DMS153 treated with DMSO at 0.1 percent for 48 hours (cell line): ENCODE data around the gene COL4A6.

ENCODE experiments used
- DNase-seq: peaks from one replicate; lab custom pipeline; 2025; ENCODE audit not compliant: unreplicated experiment; lab: John Stamatoyannopoulos, UW

COL4A6 gene

GRCh38 chrX:108219949-108220601, 218.1 kb downstream of the COL4A6 start:
- no peak for DNase-seq

- DNase-seq, result no peak
Observed at GRCh38 chrX:108217876-108218275, 220.3 kb downstream of the COL4A6 start.

GRCh38 chrX:108216919-108217571, 221.2 kb downstream of the COL4A6 start:
- DNase-seq, result no peak

GRCh38 chrX:108216405-108216804, 221.8 kb downstream of the COL4A6 start:
- no peak for DNase-seq

GRCh38 chrX:108211301-108211700, 226.9 kb downstream of the COL4A6 start:
- DNase-seq, result no peak

- no peak for DNase-seq
Observed at GRCh38 chrX:108209006-108209554, 229.1 kb downstream of the COL4A6 start.

GRCh38 chrX:108203540-108203939, 234.7 kb downstream of the COL4A6 start:
- DNase-seq, result no peak

- DNase-seq, result peak; percentile 0
Observed at GRCh38 chrX:108199691-108200090, 238.5 kb downstream of the COL4A6 start.

- no peak for DNase-seq
Observed at GRCh38 chrX:108199041-108199440, 239.2 kb downstream of the COL4A6 start.

GRCh38 chrX:108198420-108198819, 239.8 kb downstream of the COL4A6 start:
- DNase-seq, result no peak

- DNase-seq, result no peak
Observed at GRCh38 chrX:108186811-108187210, 251.4 kb downstream of the COL4A6 start.

GRCh38 chrX:108178143-108178498, 260.1 kb downstream of the COL4A6 start:
- DNase-seq, result no peak

- DNase-seq, result no peak
Observed at GRCh38 chrX:108177351-108178142, 260.7 kb downstream of the COL4A6 start.

GRCh38 chrX:108173874-108174273, 264.3 kb downstream of the COL4A6 start:
- no peak for DNase-seq

- DNase-seq, result no peak
Observed at GRCh38 chrX:108171671-108172070, 266.6 kb downstream of the COL4A6 start.

- DNase-seq, result no peak
Observed at GRCh38 chrX:108169768-108170167, 268.5 kb downstream of the COL4A6 start.

- DNase-seq, result no peak
Observed at GRCh38 chrX:108168961-108169740, 269.1 kb downstream of the COL4A6 start.

GRCh38 chrX:108167211-108167872, 270.9 kb downstream of the COL4A6 start:
- DNase-seq, result no peak

GRCh38 chrX:108165383-108166111, 272.7 kb downstream of the COL4A6 start:
- DNase-seq, result peak; percentile 0
